ENCODE data around the gene TNFRSF13B.
"Not testable (repeated sequence)": the region's sequence is repeated elsewhere in the genome, so short reads cannot be mapped to it uniquely, and the experiment has no call there.

Gene TNFRSF13B

GRCh38 chr17:16980813-16981731 lies 9.2 kb upstream of the TNFRSF13B start:
- no peak for DNase-seq

GRCh38 chr17:16980061-16980460 lies 8.1 kb upstream of the TNFRSF13B start:
- no peak for DNase-seq

GRCh38 chr17:16979237-16979823 lies 7.4 kb upstream of the TNFRSF13B start:
- not testable (repeated sequence) for DNase-seq

DNA sequence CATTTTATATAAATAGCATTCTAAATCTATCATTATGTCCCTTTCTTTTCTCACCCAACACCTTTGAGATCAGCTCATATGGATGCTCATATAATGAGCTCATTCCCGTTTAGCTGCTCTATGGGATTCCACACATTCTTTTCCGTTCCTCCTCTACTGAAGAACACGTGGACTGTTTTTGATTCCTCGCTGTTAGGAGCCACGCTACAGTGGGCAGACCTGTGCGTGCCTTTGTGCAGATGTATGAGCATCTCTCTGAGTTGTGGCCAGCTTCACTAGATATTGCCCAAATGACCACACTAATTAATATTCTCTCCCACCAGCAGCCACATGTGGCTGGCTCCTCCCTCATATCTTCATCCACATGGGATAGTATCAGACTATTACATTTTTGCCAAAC lies 6.0 kb upstream of the TNFRSF13B start:
- no peak for DNase-seq

DNA sequence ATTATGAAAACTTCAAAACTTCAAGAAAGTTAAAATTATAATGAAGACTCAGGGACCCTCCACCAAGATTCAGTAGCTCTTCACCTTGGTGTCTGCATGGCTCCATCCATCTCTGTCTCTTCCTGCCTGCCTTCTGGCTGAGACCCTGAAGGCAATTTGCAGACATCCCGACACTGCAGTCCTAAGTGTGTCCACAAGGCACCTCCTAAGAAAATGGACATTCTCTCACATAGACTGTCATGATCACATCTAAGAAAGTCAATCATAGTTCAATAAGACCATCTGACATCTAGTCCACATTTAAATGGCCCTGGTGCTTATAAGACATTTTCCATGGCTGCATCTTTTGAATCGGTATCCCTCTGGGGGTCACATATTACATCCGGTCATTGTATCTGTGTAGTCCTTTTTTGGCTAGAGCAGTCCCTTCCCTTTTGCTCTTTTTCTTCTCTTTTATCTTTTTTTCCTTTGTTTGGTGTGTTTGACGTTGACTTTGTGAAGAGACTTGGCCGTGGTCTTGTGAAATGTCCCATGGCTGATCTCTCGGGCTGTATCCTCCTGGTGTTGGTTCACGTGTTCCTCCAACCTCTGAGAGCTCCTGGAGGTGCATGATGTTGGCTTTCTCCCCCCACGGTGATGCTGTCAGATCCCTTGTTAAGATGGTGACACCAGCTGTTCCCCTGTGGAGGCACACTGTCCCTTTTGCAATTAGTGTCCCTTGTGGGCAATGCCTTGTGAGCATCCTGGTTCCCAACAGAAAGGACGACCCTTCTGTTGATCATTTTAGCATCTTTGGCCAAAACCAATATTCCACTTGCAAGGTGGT lies 5.0 kb upstream of the TNFRSF13B start:
- no peak for DNase-seq

GRCh38 chr17:16975744-16976625 lies 4.1 kb upstream of the TNFRSF13B start:
- no peak for DNase-seq

GRCh38 chr17:16975277-16975651 lies 3.3 kb upstream of the TNFRSF13B start:
- no peak for DNase-seq

- DNase-seq: no peak
Observed at GRCh38 chr17:16974569-16975276, 2.8 kb upstream of the TNFRSF13B start.

- no peak for DNase-seq
Observed at GRCh38 chr17:16973760-16974540, 2.0 kb upstream of the TNFRSF13B start.

DNA sequence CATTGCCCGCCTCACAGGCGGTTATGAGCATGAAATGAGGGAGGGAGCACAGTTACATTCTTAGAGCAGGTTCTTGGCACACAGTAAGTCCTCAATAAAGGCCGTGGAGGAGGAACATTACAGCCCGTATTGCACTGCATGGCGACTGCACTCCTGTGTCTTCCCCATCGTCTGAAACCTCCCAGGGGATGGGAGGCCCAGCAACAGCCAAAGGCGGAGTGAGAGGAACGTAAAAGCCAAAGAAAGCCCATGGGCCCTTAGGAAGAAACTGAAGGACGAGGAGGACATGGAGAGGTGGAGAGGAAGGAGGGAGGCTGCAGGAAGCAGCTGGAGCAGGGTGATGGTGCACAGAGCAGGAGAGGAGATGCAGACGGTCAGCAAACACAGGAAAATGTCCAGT lies 1.1 kb upstream of the TNFRSF13B start:
- not testable (repeated sequence) for DNase-seq

- DNase-seq: no peak
Observed at GRCh38 chr17:16972346-16972745, 428 bp upstream of the TNFRSF13B start.

DNA sequence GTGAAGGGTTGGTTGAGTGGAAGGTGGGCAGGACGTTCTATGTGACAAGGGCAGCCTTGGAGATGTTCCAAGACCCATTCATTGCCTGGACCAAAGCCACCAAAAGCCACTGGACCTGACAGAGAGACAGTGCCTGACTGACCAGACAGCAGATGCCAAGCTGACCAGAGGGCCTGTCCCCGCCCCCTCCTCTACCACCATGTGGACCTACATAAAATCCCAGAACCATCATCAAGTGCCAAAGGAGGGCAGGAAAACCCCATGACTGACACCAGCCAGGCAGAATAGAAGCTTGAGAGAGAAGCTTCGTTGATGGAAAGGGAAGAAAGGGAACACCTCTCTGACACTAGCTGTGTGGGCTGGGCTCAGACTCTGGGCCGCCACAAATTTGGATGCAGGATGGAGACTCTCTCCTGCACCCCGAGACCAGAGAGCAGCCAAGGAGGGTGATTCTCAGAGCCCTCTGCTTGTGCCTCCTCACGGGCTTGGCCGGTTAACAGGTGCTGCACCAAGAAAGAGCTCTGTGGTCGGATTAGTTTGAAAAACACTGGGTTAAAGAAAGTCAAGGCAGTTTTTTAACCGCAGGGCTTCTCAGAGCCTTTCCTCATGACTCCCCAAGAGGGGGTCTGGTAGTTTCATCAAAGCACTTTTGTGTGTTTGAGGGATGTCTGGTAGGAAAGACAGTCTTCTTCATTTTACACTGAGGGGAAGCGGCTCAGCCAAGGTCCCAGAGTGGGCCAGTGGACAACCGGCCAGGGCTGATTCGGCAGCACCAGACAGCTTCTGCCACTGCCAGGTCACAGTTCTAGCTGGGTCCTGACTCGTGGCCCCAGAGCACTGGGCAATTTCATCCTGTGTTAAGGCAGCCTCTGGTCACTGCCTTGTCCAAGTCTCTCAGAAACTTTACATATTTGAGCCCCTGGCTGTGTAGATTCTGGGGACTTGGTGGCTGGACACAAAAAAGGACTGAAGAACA lies 1.7 kb downstream of the TNFRSF13B start:
- DNase-seq: no peak

GRCh38 chr17:16968786-16969185 lies 3.1 kb downstream of the TNFRSF13B start:
- DNase-seq: no peak

GRCh38 chr17:16962804-16963203 lies 9.1 kb downstream of the TNFRSF13B start:
- no peak for DNase-seq

- DNase-seq: no peak
Observed at GRCh38 chr17:16961792-16962191, 10.1 kb downstream of the TNFRSF13B start.

DNA sequence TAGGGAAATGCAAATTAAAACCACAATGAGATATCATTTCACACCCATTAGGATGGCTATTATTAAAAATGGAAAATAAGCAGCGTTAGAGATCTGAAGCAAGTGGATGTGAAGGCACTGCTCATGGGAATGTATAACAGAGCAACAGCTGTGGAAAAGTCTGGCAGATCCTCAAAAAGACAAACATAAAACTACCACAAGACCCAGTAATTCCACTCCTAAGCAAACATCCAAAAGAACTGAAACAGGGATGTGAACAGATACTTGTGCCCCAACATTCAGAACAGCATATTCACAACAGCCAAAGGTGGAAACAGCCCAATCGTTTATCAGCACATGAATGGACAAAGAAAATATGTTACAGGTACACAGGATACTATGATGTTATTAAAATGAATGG lies 10.9 kb downstream of the TNFRSF13B start:
- DNase-seq: not testable (repeated sequence)

DNA sequence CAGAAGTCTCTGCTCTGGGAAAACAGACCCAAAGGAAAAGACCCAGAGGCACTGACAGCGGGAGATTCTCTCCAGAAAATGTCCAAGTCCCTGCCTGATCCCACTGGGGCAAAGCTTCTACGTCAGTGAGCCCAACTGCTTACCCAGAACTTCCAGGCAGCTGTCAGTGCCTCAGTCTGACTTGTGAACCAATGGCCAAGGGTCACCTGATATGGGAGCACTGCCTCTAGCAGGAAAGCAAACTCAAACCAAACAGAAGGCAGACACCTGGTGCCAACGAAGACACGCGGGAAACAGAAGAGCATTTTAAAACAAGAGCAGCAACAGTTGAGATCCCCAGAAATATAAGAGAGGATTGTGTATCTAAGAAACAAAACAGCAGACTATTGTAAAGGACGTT lies 16.9 kb downstream of the TNFRSF13B start:
- DNase-seq: not testable (repeated sequence)

GRCh38 chr17:16954521-16954920 lies 17.4 kb downstream of the TNFRSF13B start:
- no peak for DNase-seq

- DNase-seq: no peak
Observed at GRCh38 chr17:16953841-16954240, 18.1 kb downstream of the TNFRSF13B start.

DNA sequence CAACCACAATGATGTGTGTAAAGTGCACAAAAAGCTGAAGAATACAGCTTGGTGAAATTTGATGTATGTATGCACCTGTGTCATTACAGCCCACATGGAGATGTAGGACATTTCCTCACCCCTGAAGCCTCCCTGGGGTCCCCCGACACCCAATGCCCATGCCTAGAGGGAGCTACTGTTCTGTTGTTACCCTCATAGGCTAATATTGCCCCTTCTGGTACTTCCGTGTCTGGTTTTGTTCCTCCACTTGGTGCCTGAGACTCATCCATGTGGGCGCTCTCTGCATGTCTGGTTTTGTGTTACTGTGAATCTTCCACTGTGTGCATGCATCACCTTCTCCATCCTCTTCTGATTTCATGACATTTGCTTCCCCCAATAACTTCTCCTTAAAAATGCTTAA lies 18.6 kb downstream of the TNFRSF13B start:
- DNase-seq: no peak
